ENCODE measurements around the gene HSDL1. TPM values are rescaled to one million over a fixed set of nuclear protein-coding genes. Genes with fewer than 3 reads are reported as not detected.

Gene HSDL1
- polyA plus RNA-seq, 1 experiment = 29.5 TPM

DNA sequence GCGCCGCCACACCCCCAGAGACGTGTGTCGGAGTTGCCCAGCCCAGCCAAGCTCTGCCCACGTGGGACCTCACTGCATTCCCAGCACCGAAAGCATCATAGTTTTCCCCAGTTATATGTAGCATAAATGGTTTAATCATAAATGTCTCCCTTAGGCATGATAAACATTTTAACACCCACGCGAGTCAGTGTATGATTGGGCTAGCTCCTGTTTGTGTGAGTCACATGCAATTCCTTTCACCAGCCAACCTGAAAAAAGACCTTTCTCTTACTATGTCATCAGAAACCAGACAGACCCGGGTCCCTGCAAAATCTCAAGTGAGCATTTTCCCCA lies 32.7 kb upstream of the HSDL1 start:
- Histone ChIP-seq H3K27me3 (ENCODE audit: control insufficient read depth, insufficient read depth, low read length) (no peaks in the 10 kb centered on the region), H3K27ac (ENCODE audit: low read depth, low read length) (peak overlapping the region; percentile 70), H3K9me3 (ENCODE audit: control insufficient read depth, insufficient read depth, low read length) (no peaks in the 10 kb centered on the region; the same call in 1 of the 2 replicates), H3K4me3 (ENCODE audit: low read depth, low read length) (no peak overlapping the region)
- peak; percentile 23 for DNase-seq (ENCODE audit: low read depth, low spot score)
- ChIA-PET CTCF (interaction anchor here (2.1 to 7.5 kb wide), 4 partner anchors 9 to 130 kb away, joined by 6 to 100 read pairs (median 28); partner anchors contain the start of genes MBTPS1 and TAF1C), POLR2A (interaction anchor here (1.7 to 3.5 kb wide), 2 partner anchors 9 to 61 kb away, joined by 8 to 12 read pairs; partner anchors contain the start of genes MBTPS1 and TAF1C)
- TF ChIP-seq, protein P1, sequence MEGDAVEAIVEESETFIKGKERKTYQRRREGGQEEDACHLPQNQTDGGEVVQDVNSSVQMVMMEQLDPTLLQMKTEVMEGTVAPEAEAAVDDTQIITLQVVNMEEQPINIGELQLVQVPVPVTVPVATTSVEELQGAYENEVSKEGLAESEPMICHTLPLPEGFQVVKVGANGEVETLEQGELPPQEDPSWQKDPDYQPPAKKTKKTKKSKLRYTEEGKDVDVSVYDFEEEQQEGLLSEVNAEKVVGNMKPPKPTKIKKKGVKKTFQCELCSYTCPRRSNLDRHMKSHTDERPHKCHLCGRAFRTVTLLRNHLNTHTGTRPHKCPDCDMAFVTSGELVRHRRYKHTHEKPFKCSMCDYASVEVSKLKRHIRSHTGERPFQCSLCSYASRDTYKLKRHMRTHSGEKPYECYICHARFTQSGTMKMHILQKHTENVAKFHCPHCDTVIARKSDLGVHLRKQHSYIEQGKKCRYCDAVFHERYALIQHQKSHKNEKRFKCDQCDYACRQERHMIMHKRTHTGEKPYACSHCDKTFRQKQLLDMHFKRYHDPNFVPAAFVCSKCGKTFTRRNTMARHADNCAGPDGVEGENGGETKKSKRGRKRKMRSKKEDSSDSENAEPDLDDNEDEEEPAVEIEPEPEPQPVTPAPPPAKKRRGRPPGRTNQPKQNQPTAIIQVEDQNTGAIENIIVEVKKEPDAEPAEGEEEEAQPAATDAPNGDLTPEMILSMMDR (IDR thresholded peaks at IDR 0.05; ENCODE audit: low read depth, low read length) = no peak

DNA sequence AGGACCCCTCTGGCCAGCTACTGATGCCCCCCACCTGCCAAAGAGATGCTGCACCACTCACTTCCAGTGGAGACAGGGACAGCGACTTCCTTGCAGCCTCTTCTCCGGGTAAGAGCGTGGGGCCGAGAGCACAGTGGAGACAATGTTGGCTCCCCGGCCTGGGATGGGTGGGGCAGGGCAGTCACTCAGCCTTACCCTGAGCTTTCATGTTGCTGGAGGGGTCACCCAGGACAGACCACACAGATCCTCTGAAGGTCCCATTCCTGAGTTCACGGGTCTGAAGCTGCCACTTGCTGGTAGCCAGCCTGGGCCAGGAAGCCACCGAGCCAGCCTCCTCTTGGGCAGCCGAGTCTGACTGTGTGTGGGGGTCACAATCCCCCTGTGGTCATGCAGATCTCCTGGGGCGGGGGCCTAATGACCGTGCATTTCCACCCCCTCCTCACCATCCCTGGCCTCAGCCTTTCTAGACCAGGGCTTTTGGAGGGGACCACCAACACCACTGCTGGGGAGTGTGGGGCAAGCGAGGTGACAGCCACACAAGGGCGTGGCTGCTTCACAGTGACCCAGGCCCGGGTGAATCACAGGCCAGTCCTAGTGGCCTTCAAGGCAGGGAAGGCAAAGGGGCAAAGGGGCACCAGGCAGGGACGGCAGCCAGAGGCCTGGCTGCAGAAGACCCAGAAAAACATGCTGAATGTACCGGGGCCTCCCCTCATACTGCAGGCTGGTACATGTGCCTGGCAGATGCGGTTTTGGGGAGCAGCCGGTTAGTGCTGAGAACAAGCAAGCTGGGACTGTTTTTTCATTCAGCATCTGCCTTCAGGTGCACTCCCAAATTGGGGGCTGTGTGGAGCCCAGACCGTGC lies 31.4 kb upstream of the HSDL1 start:
- Histone ChIP-seq H3K4me3 (ENCODE audit: low read depth, low read length) (no peak overlapping the region), H3K27ac (ENCODE audit: low read depth, low read length) (peak overlapping the region; percentile 31), H3K9me3 (ENCODE audit: control insufficient read depth, insufficient read depth, low read length) (no peaks in the 10 kb centered on the region; the same call in 1 of the 2 replicates), H3K27me3 (ENCODE audit: control insufficient read depth, insufficient read depth, low read length) (peaks cover 4% of the 10 kb centered on the region)
- TF ChIP-seq, protein P1 (IDR thresholded peaks at IDR 0.05; ENCODE audit: low read depth, low read length) = no peak
- CTCF ChIA-PET = interaction anchor here (0.6 to 7.5 kb wide), 24 partner anchors 9 to 308 kb away, joined by 3 to 100 read pairs (median 6); partner anchors contain the start of genes MBTPS1 and TAF1C
- DNase-seq (ENCODE audit: low read depth, low spot score) = no peak
- POLR2A ChIA-PET = interaction anchor here (1.7 to 3.5 kb wide), 2 partner anchors 10 to 60 kb away, joined by 8 to 12 read pairs; partner anchors contain the start of genes MBTPS1 and TAF1C

DNA sequence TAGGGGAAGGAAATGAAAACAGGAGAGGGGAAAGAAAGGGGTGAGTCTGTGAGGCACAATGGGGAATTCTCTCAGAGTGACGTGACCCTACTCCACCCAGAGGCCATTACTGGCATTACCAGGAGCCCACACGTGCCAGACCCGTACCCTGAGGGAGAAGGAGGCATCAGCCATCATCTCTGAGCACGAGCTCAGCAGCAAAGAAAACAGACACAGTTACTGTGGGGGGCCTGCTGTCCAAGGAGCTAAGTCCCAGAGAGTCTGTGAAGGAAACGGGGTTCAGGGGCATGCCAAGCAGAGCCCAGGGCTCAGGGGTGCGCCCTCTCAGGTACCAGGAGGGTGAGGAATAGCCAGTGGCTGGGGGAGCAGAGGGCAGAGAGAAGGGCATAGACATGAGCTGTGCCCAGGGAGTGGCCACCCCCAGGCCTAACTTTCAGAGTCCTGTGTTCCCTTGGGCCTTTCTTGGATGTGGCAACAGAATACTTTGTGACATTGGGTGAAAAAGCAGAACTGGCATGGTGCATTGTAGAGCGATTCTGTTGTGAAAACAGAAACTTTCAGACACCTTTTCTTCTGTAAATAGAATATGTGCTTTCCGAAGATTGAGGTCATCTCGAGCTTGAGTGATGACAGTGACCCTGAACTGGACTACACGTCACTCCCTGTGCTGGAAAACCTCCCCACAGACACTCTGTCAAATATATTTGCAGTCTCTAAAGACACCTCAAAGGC lies 30.5 kb upstream of the HSDL1 start:
- DNase-seq (ENCODE audit: low read depth, low spot score) = peak; percentile 21
- H3K27ac ChIP-seq (ENCODE audit: low read depth, low read length) = no peak overlapping the region
- no peak overlapping the region for H3K4me3 ChIP-seq (ENCODE audit: low read depth, low read length)
- TF ChIP-seq, protein P1 (IDR thresholded peaks at IDR 0.05; ENCODE audit: low read depth, low read length) = peak; percentile 80
- POLR2A ChIA-PET = interaction anchor here (0.9 to 3.5 kb wide), 2 partner anchors 11 to 15 kb away, joined by 3 to 12 read pairs; partner anchors contain the start of gene TAF1C
- H3K9me3 ChIP-seq (ENCODE audit: control insufficient read depth, insufficient read depth, low read length) = no peaks in the 10 kb centered on the region
- peaks cover 7% of the 10 kb centered on the region for H3K27me3 ChIP-seq (ENCODE audit: control insufficient read depth, insufficient read depth, low read length)
- CTCF ChIA-PET = interaction anchor here (0.7 to 7.5 kb wide), 28 partner anchors 8 to 309 kb away, joined by 3 to 100 read pairs (median 4); partner anchors contain the start of genes MBTPS1 and TAF1C

DNA sequence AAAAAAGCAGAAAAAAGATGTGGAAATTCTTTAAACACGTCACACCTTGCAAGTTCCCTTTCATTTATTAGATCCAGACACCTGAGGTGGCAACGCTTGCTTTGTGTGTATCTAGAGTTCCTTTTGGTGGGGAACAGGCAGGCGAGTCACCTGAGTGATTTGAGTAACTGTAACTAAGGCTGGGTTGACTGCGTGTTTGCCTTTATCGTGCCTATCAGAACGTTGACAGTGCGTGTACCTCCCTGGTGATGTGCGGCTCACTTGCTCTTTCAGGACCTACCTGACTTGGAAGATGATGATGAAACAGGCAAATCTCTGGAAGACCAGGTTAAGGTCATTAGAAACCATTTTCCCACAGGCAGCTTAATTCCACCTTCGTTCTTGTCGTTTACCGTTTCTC lies 29.4 kb upstream of the HSDL1 start:
- ChIA-PET POLR2A (no interaction called here), CTCF (interaction anchor here (0.5 to 7.5 kb wide), 20 partner anchors 7 to 269 kb away, joined by 3 to 100 read pairs (median 7); partner anchors contain the start of genes MBTPS1 and TAF1C)
- no peak for DNase-seq (ENCODE audit: low read depth, low spot score)
- TF ChIP-seq, protein P1 (IDR thresholded peaks at IDR 0.05; ENCODE audit: low read depth, low read length) = no peak
- H3K27ac ChIP-seq (ENCODE audit: low read depth, low read length) = no peak overlapping the region
- no peak overlapping the region for H3K4me3 ChIP-seq (ENCODE audit: low read depth, low read length)
- no peaks in the 10 kb centered on the region for H3K9me3 ChIP-seq (ENCODE audit: control insufficient read depth, insufficient read depth, low read length)
- peaks cover 7% of the 10 kb centered on the region for H3K27me3 ChIP-seq (ENCODE audit: control insufficient read depth, insufficient read depth, low read length)

Data from AG04450 (cell line).